GM18870 (cell line): ENCODE measurements around the gene GPRC5B.

ENCODE experiments used
- ATAC-seq: cut with Tn5 transposase; IDR thresholded peaks from one replicate; pipeline ENCODE4 v1.9.1; 2021; ENCODE audit warnings: moderate library complexity; ENCODE audit not compliant: unreplicated experiment

Gene GPRC5B

DNA sequence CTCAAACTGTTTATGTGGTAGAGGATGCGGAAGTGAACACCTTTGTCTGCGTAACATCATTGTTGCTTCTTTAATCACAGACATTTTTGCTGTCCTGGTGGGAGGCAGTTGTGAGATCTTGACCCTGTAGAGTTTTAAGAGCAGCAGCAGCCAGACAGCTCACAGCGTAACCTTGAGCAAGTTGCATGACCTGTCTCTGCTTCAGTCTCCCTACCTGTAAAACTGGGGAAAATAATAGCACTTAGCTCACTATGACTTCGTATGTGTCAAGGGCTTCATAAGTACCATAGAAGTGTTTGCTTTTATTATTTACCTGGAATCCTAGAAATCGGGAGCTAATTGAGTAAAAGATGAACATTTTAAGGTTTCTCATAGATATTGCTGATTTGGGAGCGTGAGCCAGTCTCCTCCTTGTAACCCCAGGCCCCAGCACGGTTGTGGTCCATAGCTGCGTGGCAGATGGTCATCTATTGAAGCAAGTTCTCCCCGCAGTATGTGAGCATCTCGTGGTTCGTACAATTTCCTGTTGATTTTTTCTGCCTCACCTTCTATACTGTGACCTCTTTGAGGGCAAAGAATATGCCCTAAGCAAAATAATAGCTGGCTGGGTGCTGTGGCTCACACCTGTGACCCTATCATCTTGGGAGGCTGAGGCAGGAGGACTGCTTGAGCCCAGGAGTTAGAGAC lies 34.4 kb downstream of the GPRC5B start:
- ATAC-seq: no peak

DNA sequence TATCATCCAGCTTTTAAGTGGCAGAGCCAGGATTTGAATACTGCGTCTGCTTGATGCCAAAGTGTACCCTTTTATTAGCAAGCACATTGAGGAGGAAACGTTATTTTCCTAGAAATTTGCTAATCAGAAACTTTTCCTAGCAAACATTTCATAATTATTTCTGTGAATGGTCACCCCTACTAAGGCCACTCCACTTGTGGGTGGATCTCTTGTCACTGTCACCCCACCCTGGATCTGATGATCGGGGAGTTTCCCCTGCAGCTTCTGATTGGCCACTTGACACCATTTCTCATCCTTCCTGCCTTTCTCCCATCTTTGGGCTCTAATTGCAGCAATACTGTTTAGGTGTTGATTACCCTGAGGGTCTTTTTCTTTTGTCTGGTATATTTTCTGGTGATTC lies 35.9 kb downstream of the GPRC5B start:
- ATAC-seq: no peak

DNA sequence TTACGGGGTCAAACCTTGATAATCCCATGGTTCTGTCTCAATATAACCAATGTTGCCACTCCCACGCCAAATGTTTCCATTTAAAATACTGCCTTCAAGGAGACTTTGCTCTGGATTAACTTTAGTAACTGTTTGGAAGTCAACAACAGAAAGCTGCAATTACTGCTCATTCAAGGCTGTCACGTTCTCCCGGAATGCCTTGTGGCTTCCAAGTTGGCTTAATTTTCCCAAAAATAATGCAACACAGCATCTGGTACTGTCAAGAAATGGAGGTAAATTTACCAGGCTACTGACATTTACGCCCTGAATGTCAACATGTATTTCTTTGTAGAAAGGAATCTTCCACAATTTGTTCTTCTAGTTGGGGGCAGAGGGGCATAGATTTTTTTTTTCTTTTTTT lies 38.2 kb downstream of the GPRC5B start:
- ATAC-seq: no peak

DNA sequence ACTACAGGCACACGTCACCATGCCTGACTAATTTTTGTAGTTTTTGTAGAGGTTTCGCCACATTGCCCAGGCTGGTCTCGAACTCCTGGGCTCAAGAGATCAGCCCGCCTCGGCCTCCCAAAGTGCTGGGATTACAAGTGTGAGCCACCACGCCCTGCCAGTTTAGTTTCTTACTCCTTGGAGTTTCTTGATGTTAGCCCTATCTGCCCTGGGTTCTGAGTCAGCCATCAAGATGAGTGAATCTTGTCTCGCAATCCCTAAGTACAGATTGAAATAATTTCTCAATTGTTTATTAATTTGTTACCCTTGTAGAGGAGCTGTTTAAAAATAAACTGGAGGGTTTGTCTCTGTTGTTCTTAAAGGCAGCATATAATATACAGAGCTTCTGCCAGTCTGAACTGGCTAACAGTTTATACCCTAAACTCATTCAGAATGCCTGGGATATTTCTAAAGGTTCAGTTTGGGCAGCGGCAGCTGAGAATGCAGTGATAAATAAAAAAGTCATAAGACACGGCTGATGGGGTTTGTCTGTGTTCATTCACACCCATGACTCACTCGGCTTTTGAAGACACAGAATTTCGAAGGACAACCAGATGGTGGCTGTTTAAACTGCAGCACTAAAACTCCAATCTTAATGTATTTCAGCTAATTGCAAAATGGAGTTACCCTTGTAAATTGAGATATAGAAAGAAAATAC lies 39.6 kb downstream of the GPRC5B start:
- no peak for ATAC-seq

DNA sequence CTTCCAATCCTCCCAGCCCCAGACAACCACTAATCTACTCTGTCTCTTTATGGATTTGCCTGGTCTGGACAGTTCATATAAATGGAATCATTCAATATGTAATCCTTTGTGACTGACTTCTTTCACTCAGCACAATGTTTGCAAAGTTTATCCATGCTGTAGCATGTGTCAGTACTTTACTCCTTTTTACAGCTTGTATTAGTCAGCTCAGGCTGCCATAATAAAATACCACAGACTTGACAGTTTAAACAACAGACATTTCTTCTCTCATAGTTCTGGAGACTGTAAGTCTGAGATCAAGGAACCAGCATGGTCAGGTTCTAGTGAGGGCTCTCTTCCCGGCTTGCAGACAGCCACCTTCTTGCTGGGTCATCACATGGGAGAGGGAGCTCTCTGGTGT lies 41.3 kb downstream of the GPRC5B start:
- ATAC-seq: no peak

DNA sequence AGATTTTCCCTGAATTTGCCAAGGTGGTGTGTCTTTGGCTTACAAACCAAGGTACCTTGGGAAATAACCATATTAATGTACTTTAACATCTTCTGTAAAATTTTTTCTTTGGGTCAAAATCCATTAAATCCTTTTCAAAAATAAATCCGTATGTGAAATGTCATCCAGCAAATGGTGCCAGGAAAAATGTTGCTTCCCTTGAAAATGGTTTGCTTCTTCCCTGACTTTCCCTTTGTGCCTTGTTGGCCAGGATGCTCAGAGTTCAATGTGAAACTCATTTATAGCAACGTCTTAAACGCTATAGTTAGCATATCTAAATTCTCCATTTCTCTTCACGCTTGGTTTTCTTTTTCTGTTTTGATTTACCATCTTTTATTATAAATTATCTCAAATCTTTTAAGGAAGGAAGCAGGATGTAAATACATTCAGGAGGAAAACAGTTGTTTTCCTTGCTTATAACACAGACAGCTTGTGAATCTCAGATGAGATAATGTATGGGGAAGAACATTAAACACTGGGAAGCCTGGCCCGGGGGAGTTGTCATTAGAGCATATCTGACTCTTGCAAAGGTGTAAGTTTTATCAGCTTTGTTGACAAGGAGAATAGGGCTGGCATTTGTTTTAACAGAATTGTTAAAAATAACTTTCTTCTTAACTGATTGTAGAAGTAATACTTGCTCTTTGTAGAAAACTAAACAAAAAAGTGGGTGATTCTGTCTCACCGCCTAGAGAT lies 42.1 kb downstream of the GPRC5B start:
- no peak for ATAC-seq

DNA sequence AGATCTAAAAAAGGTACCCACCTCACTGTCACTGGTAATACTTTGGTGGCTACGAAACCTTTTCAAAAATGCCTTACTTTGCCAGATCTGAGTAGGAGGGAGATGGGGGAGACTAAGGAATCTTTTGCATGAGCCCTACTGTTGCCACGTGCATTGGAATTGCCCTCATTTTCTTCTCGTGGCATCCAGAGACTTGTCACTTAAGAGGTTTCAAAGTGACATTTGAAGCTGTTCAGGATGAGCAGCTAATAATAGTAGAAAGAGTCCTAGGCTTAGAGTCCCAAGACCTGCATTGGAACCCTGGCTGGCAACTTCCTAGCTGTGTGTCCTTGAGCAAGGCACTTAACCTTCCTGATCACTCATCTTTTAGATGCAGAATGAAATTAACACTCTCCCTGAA lies 43.5 kb downstream of the GPRC5B start:
- no peak for ATAC-seq

DNA sequence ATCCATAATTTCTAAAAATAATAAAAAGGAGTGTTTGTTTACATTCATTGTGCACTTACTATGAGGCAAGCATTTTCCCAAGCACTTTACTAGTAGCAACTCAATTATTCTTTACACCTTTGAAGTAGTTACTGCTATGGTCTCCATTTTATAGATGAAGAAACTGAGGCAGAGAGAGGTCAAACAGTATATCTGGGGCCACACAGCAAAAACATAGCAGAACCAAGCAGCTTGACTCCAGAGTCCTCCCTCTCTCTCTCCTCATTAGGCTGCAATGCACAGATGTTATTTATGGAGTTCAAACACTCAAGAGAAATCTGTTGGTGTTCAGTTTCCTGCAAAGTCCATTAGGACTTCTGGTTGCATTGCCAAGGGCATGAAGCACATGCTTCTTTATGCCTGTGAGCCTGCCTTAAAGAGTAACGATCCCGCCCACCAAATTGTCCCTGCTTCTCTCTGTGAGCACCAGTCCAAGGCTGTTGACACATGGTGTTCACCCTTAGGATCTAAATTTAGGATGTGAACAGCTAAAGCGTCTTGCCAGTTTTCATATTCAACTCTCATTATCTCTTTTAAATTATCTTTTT lies 44.0 kb downstream of the GPRC5B start:
- no peak for ATAC-seq

DNA sequence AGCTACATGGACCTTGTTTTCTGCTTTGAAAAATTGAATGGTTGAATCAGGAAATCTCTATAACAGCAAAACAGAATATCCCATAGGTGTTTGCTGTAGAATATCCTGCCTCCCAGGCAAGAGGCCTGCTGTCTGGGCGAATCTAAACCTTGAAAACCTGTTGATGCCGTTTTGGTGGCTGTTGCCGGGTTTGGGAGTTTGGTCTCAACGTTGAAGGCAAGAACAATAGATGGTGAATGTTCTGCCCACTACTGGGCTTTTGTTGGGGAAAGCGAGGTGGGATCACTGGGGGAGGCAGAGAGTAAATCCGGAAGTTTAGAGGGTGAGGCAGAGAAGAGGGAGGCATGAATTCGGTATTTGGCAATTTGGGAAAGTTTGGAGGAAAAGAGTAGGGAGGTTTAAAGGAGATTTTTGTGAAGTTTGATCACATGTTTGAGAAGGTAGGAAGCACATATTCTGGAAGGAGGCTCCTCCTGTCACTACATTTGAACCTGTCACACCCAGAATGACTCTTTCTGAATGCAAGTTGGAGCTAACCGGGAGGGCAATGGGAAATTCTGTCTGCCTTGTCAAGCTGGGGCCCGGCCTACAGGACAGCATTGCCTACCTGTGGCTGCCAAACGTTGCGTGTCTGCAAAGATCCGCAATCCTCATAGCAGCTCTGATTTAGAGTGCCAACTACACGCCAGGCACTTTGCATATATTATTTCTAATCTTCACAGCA lies 46.5 kb downstream of the GPRC5B start:
- no peak for ATAC-seq

DNA sequence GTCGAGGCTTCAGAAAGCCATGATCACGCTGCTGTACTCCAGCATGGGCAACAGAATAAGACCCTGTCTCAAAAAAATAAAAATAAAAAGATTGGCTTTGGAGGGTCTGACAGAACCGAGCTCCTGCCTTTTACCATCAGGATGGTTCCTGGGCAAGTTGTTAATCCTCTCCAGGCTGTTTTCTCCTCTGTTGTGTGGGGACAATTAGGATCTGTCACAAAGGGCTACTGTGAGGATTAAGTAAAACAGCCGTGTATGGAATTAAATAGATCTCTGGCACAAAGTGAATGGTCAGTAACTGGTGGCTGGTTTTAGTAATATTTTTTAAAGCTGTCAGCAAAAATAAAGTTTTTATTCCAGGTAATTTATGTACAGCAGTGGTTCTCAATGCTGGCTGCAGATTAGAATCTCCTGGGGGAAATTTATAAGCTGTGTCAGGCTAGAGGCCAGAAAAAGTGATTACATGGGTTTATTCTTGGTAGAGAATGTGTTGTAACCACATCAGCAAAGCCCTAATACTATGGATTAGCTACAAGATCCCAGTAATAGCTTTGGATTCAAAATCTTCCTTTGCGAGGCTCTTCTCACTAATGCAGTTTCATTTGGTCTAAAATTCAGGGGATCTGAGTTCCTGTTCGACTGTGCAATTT lies 47.2 kb downstream of the GPRC5B start:
- ATAC-seq: no peak

DNA sequence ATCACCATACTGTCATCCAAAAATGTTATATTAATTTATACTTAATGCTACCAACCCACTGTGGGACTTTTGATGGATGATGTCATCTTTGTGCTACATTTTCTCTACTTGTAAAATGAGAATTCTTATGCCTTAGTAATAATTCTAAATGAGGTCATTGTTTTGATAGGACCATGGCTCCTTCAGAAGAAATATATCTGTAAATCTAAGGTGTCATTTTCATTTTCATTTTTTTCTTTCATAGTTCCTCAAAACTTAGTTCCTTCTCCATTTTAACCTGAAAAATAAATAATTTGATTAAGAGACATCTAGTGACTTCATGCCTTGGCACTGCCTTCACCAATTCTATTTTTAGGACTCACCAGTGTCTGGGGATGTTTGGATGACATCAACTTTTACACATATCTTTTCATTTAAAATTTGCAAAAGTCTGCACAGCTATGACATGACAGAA lies 48.7 kb downstream of the GPRC5B start:
- no peak for ATAC-seq

DNA sequence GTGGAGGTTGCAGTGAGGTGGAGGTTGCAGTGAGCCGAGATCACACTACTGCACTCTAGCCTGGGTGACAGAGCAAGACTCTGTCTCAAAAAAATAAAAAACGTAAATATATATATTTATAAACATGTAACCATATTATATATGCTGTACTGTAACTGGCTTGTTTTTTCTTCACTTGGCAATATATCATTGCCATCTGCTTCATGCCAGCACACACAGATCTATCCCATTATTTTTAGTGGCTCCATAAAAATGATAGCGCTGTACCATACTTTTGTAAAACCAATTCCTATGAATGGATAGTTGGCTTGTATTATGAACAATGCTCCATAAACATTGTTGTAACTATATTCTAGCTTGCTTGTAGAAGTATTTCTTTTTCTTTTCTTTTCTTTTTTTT lies 49.5 kb downstream of the GPRC5B start:
- ATAC-seq: no peak

DNA sequence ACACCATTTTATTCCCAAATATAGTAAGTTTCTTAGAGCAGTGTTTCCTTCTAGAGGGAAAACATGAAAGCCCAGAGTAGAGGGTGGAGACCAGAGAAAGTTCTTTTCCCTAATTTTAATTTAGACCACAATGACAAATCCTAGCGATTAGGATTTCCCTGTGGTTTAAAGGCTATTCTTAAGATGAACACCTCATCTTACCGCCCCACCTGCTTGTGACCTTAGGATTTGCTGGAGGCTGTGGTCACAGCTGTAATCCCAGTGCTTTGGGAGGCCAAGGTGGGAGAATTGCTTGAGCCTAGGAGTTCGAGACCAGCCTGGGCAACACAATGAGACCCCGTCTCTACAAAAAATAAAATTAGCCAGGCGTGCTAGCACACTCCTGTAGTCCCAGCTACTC lies 51.1 kb downstream of the GPRC5B start:
- no peak for ATAC-seq

DNA sequence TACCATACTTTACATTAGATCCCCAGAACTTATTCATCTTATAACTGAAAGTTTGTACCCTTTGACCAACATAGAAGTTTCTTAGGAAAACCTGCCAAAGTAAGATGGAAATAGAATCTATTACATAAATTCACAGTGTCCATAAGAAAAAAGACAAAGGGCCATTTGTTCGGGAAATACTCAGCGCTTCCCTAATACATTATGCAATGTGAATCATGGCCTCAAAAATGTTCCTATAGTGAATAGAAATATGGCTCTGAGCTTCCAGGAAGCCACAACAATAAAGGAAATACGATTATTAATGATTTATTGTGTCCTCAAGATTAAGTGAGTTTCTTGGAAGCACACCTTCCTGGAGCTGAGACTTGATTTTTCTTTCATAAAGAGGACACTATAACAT lies 51.5 kb downstream of the GPRC5B start:
- no peak for ATAC-seq

DNA sequence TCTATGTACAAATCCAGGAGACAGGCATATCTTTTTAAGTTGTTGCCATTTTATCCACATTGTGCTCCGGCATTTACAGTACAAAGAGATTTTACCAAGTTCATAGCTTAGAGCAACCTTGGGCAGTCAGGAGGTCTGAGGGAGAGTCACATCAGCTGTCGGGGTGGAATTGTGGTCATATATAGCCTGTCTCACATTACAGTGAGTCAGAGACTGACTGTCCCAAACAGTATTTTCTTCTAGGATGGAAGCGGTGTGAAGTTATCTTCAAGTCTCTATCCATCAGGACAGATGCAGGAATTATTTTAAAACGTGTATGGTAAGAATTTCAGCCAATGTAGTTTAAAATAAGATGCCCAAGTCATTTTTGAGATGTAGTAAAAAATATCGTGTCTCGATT lies 53.0 kb downstream of the GPRC5B start:
- ATAC-seq: no peak

DNA sequence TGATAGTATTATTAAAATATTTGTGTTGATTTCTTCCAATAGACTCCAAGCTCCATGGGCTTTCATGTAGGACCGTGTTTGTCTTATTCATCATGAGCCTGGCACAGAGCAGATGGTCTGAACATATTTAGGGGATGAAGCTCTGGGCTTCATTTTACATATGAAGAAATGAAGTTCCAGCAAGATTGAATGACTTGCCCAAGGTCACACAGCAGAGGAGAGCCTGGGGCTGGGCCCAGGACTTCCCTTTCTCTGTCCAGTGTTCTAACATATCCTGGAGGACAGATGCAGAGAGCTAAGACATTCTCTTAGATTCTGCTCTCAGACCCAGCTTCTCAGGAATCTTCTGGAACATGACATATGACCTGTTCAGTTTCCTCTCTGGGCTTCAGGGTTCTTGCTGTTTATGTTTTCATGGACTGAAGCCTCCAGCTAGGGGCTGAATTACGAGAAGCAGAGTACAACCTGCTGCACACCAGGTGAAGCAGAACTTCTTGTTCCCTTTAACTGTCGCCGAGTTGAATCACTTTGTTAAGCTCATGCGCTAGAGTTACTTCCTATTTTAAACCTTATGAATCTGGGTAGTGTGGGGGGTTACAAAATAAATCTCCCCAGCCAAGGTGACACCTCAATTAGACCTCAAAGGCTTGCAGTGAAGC lies 53.6 kb downstream of the GPRC5B start:
- no peak for ATAC-seq

DNA sequence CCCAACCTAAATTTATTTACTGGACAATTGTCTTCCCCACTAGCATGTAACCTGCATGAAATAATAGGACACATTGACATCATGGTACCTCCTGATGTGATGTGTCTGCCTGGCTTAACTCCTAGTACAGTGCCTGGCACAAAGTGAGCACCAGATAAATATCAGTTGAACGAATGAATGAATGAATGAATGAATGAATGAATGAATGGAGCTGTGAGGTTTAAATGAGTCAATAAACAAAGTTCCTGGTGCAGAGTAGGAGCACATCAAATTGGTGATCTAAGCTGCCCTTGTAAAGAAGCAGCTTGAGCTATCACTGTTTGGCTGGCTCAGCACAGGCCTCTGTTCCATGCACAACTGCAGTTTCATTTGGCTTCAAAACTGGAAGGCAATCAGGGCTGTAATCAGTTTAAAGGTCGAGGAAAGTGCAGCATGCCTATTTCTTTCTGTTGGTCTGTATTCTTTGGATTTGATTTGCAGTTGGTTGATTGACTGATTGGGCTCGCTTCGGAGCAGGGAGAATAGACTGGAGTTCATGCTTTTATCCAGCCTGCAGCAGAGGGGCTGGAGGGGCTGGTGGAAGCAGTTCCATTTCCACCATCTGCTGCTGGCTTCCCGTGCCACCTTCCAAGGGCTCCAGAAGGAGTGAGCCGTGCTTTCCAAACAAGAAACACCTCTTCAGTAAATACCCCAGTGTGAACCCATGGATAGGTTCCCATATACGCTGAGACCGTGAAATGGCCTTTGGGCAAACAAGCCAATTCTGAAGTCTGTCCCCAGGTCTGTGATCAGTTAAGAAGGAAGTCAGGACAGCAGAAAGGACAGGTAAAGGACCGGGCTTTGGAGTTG lies 54.6 kb downstream of the GPRC5B start:
- no peak for ATAC-seq

DNA sequence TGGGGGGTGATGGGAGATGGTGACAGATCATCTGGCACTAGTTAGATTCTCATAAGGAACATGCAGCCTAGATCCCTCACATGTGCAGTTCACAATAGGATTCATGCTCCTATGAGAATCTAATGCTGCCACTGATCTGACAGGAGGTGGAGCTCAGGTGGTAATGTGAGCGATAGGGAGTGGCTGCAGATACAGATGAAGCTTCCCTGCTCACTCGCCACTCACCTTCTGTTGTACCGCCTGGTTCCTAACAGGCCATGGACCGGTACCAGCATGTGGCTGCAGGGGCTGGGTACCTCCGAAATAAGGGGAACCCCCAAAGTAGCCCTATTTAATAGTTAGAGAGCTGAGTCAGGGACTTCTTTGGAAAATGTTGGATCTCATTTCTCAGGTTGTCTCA lies 60.4 kb downstream of the GPRC5B start:
- no peak for ATAC-seq

DNA sequence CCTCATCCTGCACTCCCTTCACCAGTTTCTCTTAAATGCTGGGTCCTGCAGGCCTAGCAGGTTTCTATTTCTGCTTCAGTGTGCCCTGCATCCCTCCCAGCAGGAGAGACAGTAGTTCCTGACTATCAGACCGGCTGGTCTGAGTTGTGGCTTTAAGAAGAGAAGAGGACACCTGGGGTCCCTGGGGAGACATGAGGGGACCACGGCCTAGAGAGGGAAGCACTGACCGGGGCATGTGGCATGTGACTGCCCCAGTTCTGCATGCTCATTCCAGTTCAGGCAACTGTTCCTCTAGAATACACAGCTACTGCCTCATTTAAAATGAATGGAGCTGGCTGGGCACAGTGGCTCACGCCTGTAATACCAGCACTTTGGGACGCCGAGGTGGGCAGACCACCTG lies 61.3 kb downstream of the GPRC5B start:
- ATAC-seq: no peak
